Right lobe of liver (tissue), 6 donors: ENCODE data around the gene RSPO1. TPM values are rescaled to one million over a fixed set of nuclear protein-coding genes. Genes with fewer than 3 reads are reported as not detected.
"Not testable (repeated sequence)": the region's sequence is repeated elsewhere in the genome, so short reads cannot be mapped to it uniquely, and the experiment has no call there.

ENCODE experiments used
- ATAC-seq, 4 donors: fragments of 200-7000 bp; cut with Tn5 transposase; one replicate each; pipeline ENCODE4 v1.9.1; 2020; ENCODE audit warnings: mild to moderate bottlenecking in 4 of 4, moderate library complexity in 4 of 4
- DNase-seq, 3 donors: peaks; one replicate each; pipeline ENCODE4 v3.0.0-alpha.2; 2020
- H3K27ac ChIP-seq, 3 donors: fragments of 200-600 bp; one replicate each; pipeline ENCODE4 v1.8.0; 2022
- H3K27me3 ChIP-seq, 2 donors: fragments of 200-600 bp; one replicate each; pipeline ENCODE4 v1.8.0; 2022
- H3K36me3 ChIP-seq, 4 donors: fragments of 200-600 bp; sonication (generic) in 1 of 4; one replicate each; pipeline versions ENCODE4 v1.5.1 to v1.8.0; 2017 to 2022; ENCODE audit warnings: control low read depth in 1 of 4
- H3K4me1 ChIP-seq, 4 donors: fragments of 200-600 bp; sonication (generic) in 1 of 4; one replicate each; pipeline versions ENCODE4 v1.5.1 to v1.8.0; 2017 to 2022; ENCODE audit warnings: control low read depth in 1 of 4
- H3K4me3 ChIP-seq, 3 donors: fragments of 200-600 bp; one replicate each; pipeline ENCODE4 v1.8.0; 2022
- H3K9me3 ChIP-seq, 4 donors: fragments of 200-600 bp; sonication (generic) in 1 of 4; one replicate each; pipeline versions ENCODE4 v1.5.1 to v1.8.0; 2017 to 2022; ENCODE audit warnings: control low read depth in 1 of 4
- CTCF ChIP-seq, 4 donors: fragments of 200-600 bp in 3 of 4; fragments of 450-650 bp in 1 of 4; IDR thresholded peaks; one replicate each; pipeline versions ENCODE4 v1.5.1 to v1.8.0; 2016 to 2022; ENCODE audit warnings: antibody characterized with exemption in 4 of 4, mild to moderate bottlenecking in 2 of 4
- POLR2A ChIP-seq: fragments of 450-650 bp; IDR thresholded peaks from one replicate; pipeline ENCODE4 v1.6.1; 2017; ENCODE audit warnings: antibody characterized with exemption, mild to moderate bottlenecking
- WGBS: methylation state at CpG from one replicate; pipeline ENCODE4 v1.1.6; 2018; ENCODE audit warnings: low coverage, low lambda C conversion rate; ENCODE audit not compliant: insufficient coverage; ENCODE audit errors: missing lambda C conversion rate; 5-methylcytosine and 5-hydroxymethylcytosine counted together
- intact Hi-C, 2 donors: fragments of 100-400 bp; cut with DNase I; formaldehyde crosslinking; loops; one replicate each; pipeline versions ENCODE4 v1.11.2 to v1.14.1; 2022
- long read RNA-seq: library from polyadenylated mRNA; unstranded; transcript quantifications from one replicate; pipeline ENCODE4 v2.0.0, GENCODE V29; 2019
- total RNA-seq, 6 experiments: library from RNA; depleted of rRNA in 2 of 6; stranded (reverse); fragments of >200 nt in 2 of 6; fragmentation: NEBNext Ultra II Directional in 3 of 6; extraction: Animal tissue kit (Norgen Biotek cat#: 25700) in 3 of 6; gene quantifications; one replicate each; pipeline versions ENCODE4 v1.1.0 to v1.2.4, GENCODE V29; 2016 to 2023
- donor health status: DM: no; HTN: yes; CAD: no.
- donor health status: DM: no; HTN: no; CAD: no.
- donor health status: DM: no; HTN: no; CAD: no.
- donor health status: DM: no; HTN: yes; CAD: no.
- donor health status: DM: no; HTN: yes; CAD: no.

RSPO1 gene
- total RNA-seq = not detected
- long read RNA-seq = 0 reads

- Histone ChIP-seq H3K4me1 (peaks cover 0 to 4% (median 0%) of the 10 kb centered on the region in 4 donors), H3K36me3 (no peaks in the 10 kb centered on the region), H3K9me3 (no peaks in the 10 kb centered on the region), H3K27ac (no peak within 1 kb of the TSS), H3K27me3 (peaks cover 0 to 22% of the 10 kb centered on the region in 2 donors), H3K4me3 (no peak within 1 kb of the TSS)
- intact Hi-C loops = no loop called here
- no peak for DNase-seq
- TF ChIP-seq CTCF (IDR thresholded peaks at IDR 0.05) = no peak
- TF ChIP-seq POLR2A = no peak
- 7% methylated on average over 3 of the region's 72 CpGs for WGBS
- ATAC-seq = peak; percentile 28 to 58 (median 42)
Measured at GRCh38 chr1:37634244-37634991, at the start of gene RSPO1. TSS of gene RSPO1 (minus strand) at chr1:37634892. CDS start at chr1:37629661, 5,231 bp downstream.

GRCh38 chr1:37684182-37684581 is 49.5 kb upstream of the RSPO1 start:
- ATAC-seq, H3K4me1 ChIP-seq, H3K27ac ChIP-seq, DNase-seq, H3K27me3 ChIP-seq, H3K4me3 ChIP-seq, H3K9me3 ChIP-seq: not testable (repeated sequence)
- 93% methylated on average over 9 of the region's 9 CpGs for WGBS
- peaks cover 0 to 47% (median 9%) of the 10 kb centered on the region in 4 donors for H3K36me3 ChIP-seq
- intact Hi-C loops = loop anchor here (10.0 kb wide), 1 partner anchor 229 kb away; no protein-coding TSS in a partner anchor

GRCh38 chr1:37682334-37682987 is 47.8 kb upstream of the RSPO1 start:
- no peak overlapping the region for H3K27ac ChIP-seq
- no peaks in the 10 kb centered on the region for H3K4me1 ChIP-seq
- H3K9me3 ChIP-seq = no peaks in the 10 kb centered on the region
- TF ChIP-seq CTCF (IDR thresholded peaks at IDR 0.05) (peak; percentile 83 to 88 (median 84)), POLR2A (no peak)
- H3K27me3 ChIP-seq = no peaks in the 10 kb centered on the region
- intact Hi-C loops = loop anchor here (10.0 kb wide), 1 partner anchor 228 kb away; no protein-coding TSS in a partner anchor
- H3K36me3 ChIP-seq = peaks cover 0 to 45% (median 9%) of the 10 kb centered on the region in 4 donors
- ATAC-seq (peak; percentile 72 to 85 (median 77)), DNase-seq (peak in 2 of 3 donors; percentile 50 to 60)
- no peak overlapping the region for H3K4me3 ChIP-seq
- WGBS = 57% methylated on average over 3 of the region's 5 CpGs

- Histone ChIP-seq H3K27ac (no peak overlapping the region), H3K4me3 (no peak overlapping the region), H3K4me1 (no peaks in the 10 kb centered on the region), H3K27me3 (no peaks in the 10 kb centered on the region), H3K9me3 (no peaks in the 10 kb centered on the region), H3K36me3 (peaks cover 0 to 35% (median 7%) of the 10 kb centered on the region in 4 donors)
- DNase-seq (no peak), ATAC-seq (no peak)
- WGBS = 70% methylated on average over 3 of the region's 3 CpGs
- no peak for TF ChIP-seq CTCF (IDR thresholded peaks at IDR 0.05)
- TF ChIP-seq POLR2A = no peak
- intact Hi-C loops = loop anchor here (10.0 kb wide), 1 partner anchor 226 kb away; no protein-coding TSS in a partner anchor
Measured at GRCh38 chr1:37680933-37681332, 46.2 kb upstream of the RSPO1 start.

GRCh38 chr1:37677808-37678207 is 43.1 kb upstream of the RSPO1 start:
- Histone ChIP-seq H3K36me3 (peaks cover 0 to 9% (median under 1%) of the 10 kb centered on the region in 4 donors), H3K27ac (no peak overlapping the region), H3K9me3 (no peaks in the 10 kb centered on the region), H3K27me3 (no peaks in the 10 kb centered on the region), H3K4me1 (no peaks in the 10 kb centered on the region), H3K4me3 (no peak overlapping the region)
- DNase-seq (no peak), ATAC-seq (no peak)
- 63% methylated on average over 3 of the region's 5 CpGs for WGBS
- intact Hi-C loops = loop anchor here (5.0 to 10.0 kb wide), 3 partner anchors 66 to 193 kb away; no protein-coding TSS in a partner anchor
- TF ChIP-seq POLR2A (no peak), CTCF (IDR thresholded peaks at IDR 0.05) (no peak)
